PC-9 (cell line): Measurements from ENCODE around the gene ST8SIA6.

Experiments used
- EZH2 ChIP-seq: fragments of 200-600 bp; sonication (generic); IDR thresholded peaks from 2 replicates; pipeline ENCODE4 v1.8.0; 2017; ENCODE audit warnings: antibody characterized with exemption, low read depth
- TF ChIP-seq, protein P1 (sequence below): fragments of 200-600 bp; sonication (generic); conservative IDR thresholded peaks from 2 replicates; pipeline ENCODE4 v1.6.1; 2017; ENCODE audit warnings: mixed run types, antibody characterized with exemption, mild to moderate bottlenecking, moderate library complexity

DNA sequence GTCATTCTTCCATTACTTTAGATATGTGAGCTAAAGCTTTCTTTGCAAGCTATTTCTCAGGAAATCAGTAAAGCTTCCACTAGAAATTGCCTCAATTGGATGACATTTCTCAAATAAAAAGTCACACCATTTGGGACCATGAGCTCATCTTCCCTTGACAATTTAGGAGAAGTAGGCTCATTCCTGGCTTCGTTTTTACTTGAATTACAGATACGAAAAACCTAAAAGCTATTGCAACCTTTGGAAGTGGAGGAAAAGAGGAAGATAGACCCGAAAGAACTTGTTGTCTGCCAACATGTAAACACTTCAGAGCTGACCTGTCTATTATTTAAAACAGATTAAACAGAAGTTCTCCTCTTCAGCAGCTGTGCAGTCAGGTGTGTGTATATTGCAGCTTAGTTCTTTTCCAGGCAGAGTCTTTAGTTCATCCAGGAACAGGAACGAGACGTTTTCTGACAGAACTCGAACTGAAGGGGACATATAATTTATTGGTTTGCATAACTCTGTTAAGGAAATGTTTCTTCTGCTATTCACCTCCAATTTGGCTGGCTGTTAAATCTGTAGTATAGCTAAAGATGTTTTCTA lies 43.1 kb upstream of the ST8SIA6 start:
- TF ChIP-seq, protein P1, sequence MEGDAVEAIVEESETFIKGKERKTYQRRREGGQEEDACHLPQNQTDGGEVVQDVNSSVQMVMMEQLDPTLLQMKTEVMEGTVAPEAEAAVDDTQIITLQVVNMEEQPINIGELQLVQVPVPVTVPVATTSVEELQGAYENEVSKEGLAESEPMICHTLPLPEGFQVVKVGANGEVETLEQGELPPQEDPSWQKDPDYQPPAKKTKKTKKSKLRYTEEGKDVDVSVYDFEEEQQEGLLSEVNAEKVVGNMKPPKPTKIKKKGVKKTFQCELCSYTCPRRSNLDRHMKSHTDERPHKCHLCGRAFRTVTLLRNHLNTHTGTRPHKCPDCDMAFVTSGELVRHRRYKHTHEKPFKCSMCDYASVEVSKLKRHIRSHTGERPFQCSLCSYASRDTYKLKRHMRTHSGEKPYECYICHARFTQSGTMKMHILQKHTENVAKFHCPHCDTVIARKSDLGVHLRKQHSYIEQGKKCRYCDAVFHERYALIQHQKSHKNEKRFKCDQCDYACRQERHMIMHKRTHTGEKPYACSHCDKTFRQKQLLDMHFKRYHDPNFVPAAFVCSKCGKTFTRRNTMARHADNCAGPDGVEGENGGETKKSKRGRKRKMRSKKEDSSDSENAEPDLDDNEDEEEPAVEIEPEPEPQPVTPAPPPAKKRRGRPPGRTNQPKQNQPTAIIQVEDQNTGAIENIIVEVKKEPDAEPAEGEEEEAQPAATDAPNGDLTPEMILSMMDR: no peak
- TF ChIP-seq EZH2: no peak
